ENCODE results near the gene SDSL.

Gene SDSL

DNA sequence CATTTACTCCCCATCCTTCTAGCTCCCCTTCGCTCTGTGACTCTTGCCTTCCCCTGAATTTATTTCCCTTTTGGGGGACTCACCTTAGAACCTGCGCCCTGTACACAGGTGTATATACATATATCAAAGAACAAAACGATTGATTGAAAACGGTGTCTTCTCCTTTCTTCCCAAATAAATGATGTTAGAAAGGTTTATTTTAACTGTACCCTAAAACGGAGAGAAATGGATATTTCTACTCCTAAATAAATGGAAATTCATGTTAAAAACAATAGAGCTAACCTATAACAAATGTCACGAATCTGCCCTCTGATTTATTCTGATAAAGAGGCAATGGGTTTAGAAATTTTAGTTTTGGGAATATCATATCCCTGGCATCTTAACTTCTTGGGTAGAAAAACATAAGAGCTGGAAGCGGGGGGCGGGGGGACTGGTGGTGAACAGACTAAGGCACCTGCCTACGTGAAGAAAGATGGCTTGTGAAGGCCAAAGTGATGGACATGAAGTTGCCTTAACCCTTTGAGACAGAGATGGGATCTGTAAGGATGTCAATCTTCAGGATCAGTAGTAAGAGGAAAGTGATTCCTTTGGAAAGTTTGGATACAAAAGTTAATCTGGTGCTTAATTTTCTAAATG lies 58.3 kb downstream of the SDSL start:
- no peak for DNase-seq (ENCODE audit: low spot score)

GRCh38 chr12:113482334-113482733 lies 60.2 kb downstream of the SDSL start:
- DNase-seq (ENCODE audit: low spot score): no peak

GRCh38 chr12:113485330-113485729 lies 63.1 kb downstream of the SDSL start:
- DNase-seq (ENCODE audit: low spot score): no peak

DNA sequence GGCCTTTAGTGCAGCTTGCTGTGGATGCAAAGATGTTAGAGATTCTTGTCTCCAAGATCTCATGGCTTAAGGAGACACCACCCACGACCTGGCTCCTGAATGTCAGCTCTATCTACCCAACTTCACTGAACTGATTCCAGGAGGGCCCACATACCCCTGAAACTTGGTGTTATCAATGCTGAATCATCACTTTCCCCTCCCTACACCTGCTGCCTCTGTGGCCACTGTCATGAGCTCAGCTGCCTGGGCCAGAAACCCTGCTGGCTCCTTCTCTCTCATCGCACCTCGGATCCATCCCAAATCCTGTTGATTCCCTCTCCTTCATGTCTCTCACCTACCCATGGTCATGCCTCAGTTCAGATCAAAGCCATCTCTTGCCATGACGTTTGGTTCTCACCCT lies 64.5 kb downstream of the SDSL start:
- DNase-seq (ENCODE audit: low spot score): no peak
